GM12878 (cell line): ENCODE measurements around the gene MYO1D. TPM values are rescaled to one million over a fixed set of nuclear protein-coding genes. Genes with fewer than 3 reads are reported as not detected.

Source experiments
- ATAC-seq: fragments of 200-7000 bp; cut with Tn5 transposase; 3 replicates; pipeline ENCODE4 v1.9.1; 2020; ENCODE audit warnings: mild to moderate bottlenecking, moderate library complexity
- BruUV-seq: library from RNA; stranded (reverse); fragments of 400-500 nt; replicated peaks from 2 replicates; lab custom pipeline; 2021; lab: Mats Ljungman, UMichigan
- CTCF ChIA-PET: fragments of 300-600 bp; sonication (Branson Sonifier 250); formaldehyde crosslinking; extraction: SDS; loops from one replicate; lab custom pipeline; 2021; ENCODE audit warnings: inconsistent platforms; lab: Yijun Ruan, JAX
- POLR2A ChIA-PET: fragments of 350-600 bp; formaldehyde crosslinking; extraction: SDS; loops from one replicate; lab custom pipeline; 2021; ENCODE audit warnings: inconsistent platforms; lab: Charles Lee
- RAD21 ChIA-PET: fragments of 300-600 bp; sonication (Branson Sonifier 250); formaldehyde crosslinking; loops from one replicate; lab custom pipeline; 2023; ENCODE audit warnings: antibody characterized with exemption; ENCODE audit not compliant: unreplicated experiment; lab: Charles Lee
- SMC1A ChIA-PET: fragments of 300-600 bp; sonication (Branson Sonifier 250); formaldehyde crosslinking; loops from one replicate; lab custom pipeline; 2023; ENCODE audit not compliant: unreplicated experiment, uncharacterized antibody; lab: Charles Lee
- DNase-seq: peaks from one replicate; pipeline ENCODE4 v3.0.0-alpha.2; 2011; ENCODE audit warnings: low read depth, low spot score
- FAIRE-seq: peaks from 3 replicates; lab custom pipeline; 2011; peaks lifted over from hg19 to GRCh38; lab: Jason Lieb, UNC
- H2AFZ ChIP-seq: 2 replicates; pipeline ENCODE4 v1.6.0; 2011; ENCODE audit warnings: low read depth, low read length, control low read depth; ENCODE audit not compliant: control insufficient read depth
- H3K27ac ChIP-seq: 2 replicates; pipeline ENCODE4 v1.5.1; 2011; ENCODE audit warnings: control low read depth; ENCODE audit not compliant: control insufficient read depth, insufficient read depth
- H3K27me3 ChIP-seq, 2 experiments: replicated peaks in 1 of 2; 2 replicates each; pipeline versions ENCODE4 v1.6.0 to v1.6.1; 2011; ENCODE audit warnings: low read length in 1 of 2; ENCODE audit not compliant: control insufficient read depth in 2 of 2, insufficient read depth in 2 of 2
- H3K36me3 ChIP-seq, 2 experiments: 2 replicates each; pipeline ENCODE4 v1.5.1; 2011; ENCODE audit warnings: low read length in 1 of 2; ENCODE audit not compliant: control insufficient read depth in 2 of 2, insufficient read depth in 2 of 2
- H3K4me1 ChIP-seq: 2 replicates; pipeline ENCODE4 v1.6.1; 2011; ENCODE audit warnings: mild to moderate bottlenecking, low read length, moderate library complexity, mixed read lengths; ENCODE audit not compliant: control insufficient read depth, insufficient read depth
- H3K4me2 ChIP-seq: 2 replicates; pipeline ENCODE4 v1.6.0; 2011; ENCODE audit warnings: control low read depth; ENCODE audit not compliant: control insufficient read depth, insufficient read depth
- H3K4me3 ChIP-seq: fragments of 200-600 bp; sonication (generic); 2 replicates; pipeline ENCODE4 v1.5.1; 2016
- H3K79me2 ChIP-seq: 2 replicates; pipeline ENCODE4 v1.6.0; 2011; ENCODE audit warnings: low read length; ENCODE audit not compliant: control insufficient read depth, insufficient read depth
- H3K9ac ChIP-seq: 2 replicates; pipeline ENCODE4 v1.8.0; 2011; ENCODE audit warnings: low read length, control low read depth, mixed read lengths; ENCODE audit not compliant: control insufficient read depth, insufficient read depth
- H3K9me3 ChIP-seq: replicated peaks from 3 replicates; pipeline ENCODE4 v1.5.1; 2011; ENCODE audit warnings: mild to moderate bottlenecking, low read length; ENCODE audit not compliant: control insufficient read depth, insufficient read depth
- H4K20me1 ChIP-seq: 2 replicates; pipeline ENCODE4 v1.6.0; 2011; ENCODE audit not compliant: control insufficient read depth, insufficient read depth
- BACH1 ChIP-seq: fragments of 450-650 bp; IDR thresholded peaks from 2 replicates; pipeline ENCODE4 v1.6.1; 2017; ENCODE audit warnings: mild to moderate bottlenecking, borderline replicate concordance
- BCL11A ChIP-seq: IDR thresholded peaks from 2 replicates; pipeline ENCODE4 v1.6.1; 2011; ENCODE audit warnings: low read depth, low read length
- CUX1 ChIP-seq: IDR thresholded peaks from 2 replicates; pipeline ENCODE4 v1.6.1; 2012; ENCODE audit warnings: improper control_type of control experiment, low read depth, low read length; ENCODE audit not compliant: insufficient replicate concordance
- ELK1 ChIP-seq: IDR thresholded peaks from 2 replicates; pipeline ENCODE4 v1.6.1; 2012; ENCODE audit warnings: low read depth, low read length, improper control_type of control experiment
- EZH2 ChIP-seq: IDR thresholded peaks from 2 replicates; pipeline ENCODE4 v1.6.1; 2012; ENCODE audit warnings: low read depth, mild to moderate bottlenecking, control low read depth, inconsistent platforms, low read length, borderline replicate concordance; ENCODE audit not compliant: control insufficient read depth
- FOS ChIP-seq: IDR thresholded peaks from 3 replicates; pipeline ENCODE4 v1.6.1; 2011; ENCODE audit warnings: borderline replicate concordance; ENCODE audit not compliant: insufficient read length; ENCODE audit errors: extremely low read depth
- FOXM1 ChIP-seq: IDR thresholded peaks from 2 replicates; pipeline ENCODE4 v1.6.1; 2012; ENCODE audit warnings: low read depth, mild to moderate bottlenecking, inconsistent platforms, low read length, moderate library complexity
- IKZF2 ChIP-seq, 2 experiments: fragments of 450-650 bp; IDR thresholded peaks; 2 replicates each; pipeline ENCODE4 v1.6.1; 2017; ENCODE audit warnings: mild to moderate bottlenecking in 2 of 2, moderate library complexity in 2 of 2
- KDM1A ChIP-seq: fragments of 200-600 bp; sonication (generic); IDR thresholded peaks from 2 replicates; pipeline ENCODE4 v1.6.1; 2016; ENCODE audit warnings: borderline replicate concordance
- MTA3 ChIP-seq: IDR thresholded peaks from 2 replicates; pipeline ENCODE4 v1.6.1; 2012; ENCODE audit warnings: low read length, inconsistent platforms, borderline replicate concordance
- NR2C2 ChIP-seq: IDR thresholded peaks from 2 replicates; pipeline ENCODE4 v1.6.1; 2011; ENCODE audit warnings: borderline replicate concordance, low read depth; ENCODE audit not compliant: control insufficient read depth, insufficient read length
- RAD51 ChIP-seq: fragments of 450-650 bp; IDR thresholded peaks from 2 replicates; pipeline ENCODE4 v1.6.1; 2016; ENCODE audit warnings: moderate library complexity, mild to moderate bottlenecking, inconsistent platforms
- USF2 ChIP-seq: IDR thresholded peaks from 2 replicates; pipeline ENCODE4 v1.6.1; 2011; ENCODE audit warnings: low read depth, low read length, improper control_type of control experiment, borderline replicate concordance
- WRNIP1 ChIP-seq: IDR thresholded peaks from 2 replicates; pipeline ENCODE4 v1.6.1; 2011; ENCODE audit warnings: low read depth, low read length, improper control_type of control experiment, borderline replicate concordance
- WGBS: methylation state at CpG from one replicate; pipeline ENCODE4 v1.1.6; 2016; ENCODE audit warnings: low lambda C conversion rate; ENCODE audit not compliant: insufficient replicate concordance, insufficient coverage; ENCODE audit errors: missing lambda C conversion rate; 5-methylcytosine and 5-hydroxymethylcytosine counted together
- in situ Hi-C: fragments of 300-500 bp; cut with MboI; formaldehyde crosslinking; loops from 9 replicates; pipeline ENCODE4 v1.14.3; 2018; ENCODE audit warnings: mixed read lengths
- intact Hi-C: fragments of 100-400 bp; cut with micrococcal nuclease; formaldehyde crosslinking; loops from one replicate; pipeline ENCODE4 v1.14.2; 2022; ENCODE audit not compliant: unreplicated experiment
- polyA plus RNA-seq, 11 experiments: library from polyadenylated mRNA; depleted of rRNA in 4 of 11; unstranded in 6 of 11; stranded (reverse) in 5 of 11; fragments of >200 nt; fragmentation: Nextera tagmentation in 4 of 11; fragmentation: Illumina TruSeq in 1 of 11; extraction: Ambion mirVana in 4 of 11; extraction: Trizol in 1 of 11; gene quantifications; 1 replicate in 1 of 11; 2 replicates in 10 of 11; pipeline versions ENCODE4 v1.2.1 to v1.2.3, GENCODE V29; 2011 to 2016; ENCODE audit warnings: inconsistent platforms in 2 of 11, missing spikeins in 2 of 11, low read depth in 1 of 11
- total RNA-seq, 4 experiments: library from RNA; depleted of rRNA in 3 of 4; stranded (reverse); fragments of >200 nt in 3 of 4; fragmentation: Illumina TruSeq in 1 of 4; extraction: Trizol in 1 of 4; gene quantifications; 2 replicates each; pipeline versions ENCODE4 v1.2.1 to v1.2.3, GENCODE V29; 2013 to 2021
- TF ChIP-seq, protein P1 (sequence below): IDR thresholded peaks from 2 replicates; pipeline ENCODE4 v1.6.1; 2011; ENCODE audit warnings: low read depth, mild to moderate bottlenecking, low read length, moderate library complexity, borderline replicate concordance; ENCODE audit errors: extremely low read depth

Gene MYO1D
- total and polyA plus RNA-seq, 10 of the 15 experiments (the other 5 are each of a cell fraction or from before 2014, with no cell fraction given) = 1.8 to 37.7 (median 25.4) TPM

GRCh38 chr17:32840241-32840640 lies 36.7 kb downstream of the MYO1D start:
- no peaks in the 10 kb centered on the region for H4K20me1 ChIP-seq
- intact Hi-C loops = no loop called here
- TF ChIP-seq WRNIP1 (no peak), IKZF2 (IDR thresholded peaks at IDR 0.05) (no peak), ELK1 (no peak), FOS (no peak), RAD51 (no peak), CUX1 (no peak), USF2 (no peak), FOXM1 (no peak), KDM1A (no peak), NR2C2 (no peak), BACH1 (no peak), MTA3 (no peak), BCL11A (no peak), EZH2 (no peak)
- TF ChIP-seq, protein P1, sequence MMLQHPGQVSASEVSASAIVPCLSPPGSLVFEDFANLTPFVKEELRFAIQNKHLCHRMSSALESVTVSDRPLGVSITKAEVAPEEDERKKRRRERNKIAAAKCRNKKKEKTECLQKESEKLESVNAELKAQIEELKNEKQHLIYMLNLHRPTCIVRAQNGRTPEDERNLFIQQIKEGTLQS = no peak
- WGBS = 81% methylated on average over 4 of the region's 4 CpGs
- no peak for DNase-seq
- no peak overlapping the region for H2AFZ ChIP-seq
- in situ Hi-C loops = no loop called here
- no TSS peak for BruUV-seq
- peaks cover 12% of the 10 kb centered on the region; the same call in 1 of the 2 replicates for H3K4me1 ChIP-seq
- no peaks in the 10 kb centered on the region for H3K36me3 ChIP-seq
- RAD21 ChIA-PET = no interaction called here
- no peaks in the 10 kb centered on the region for H3K9me3 ChIP-seq
- POLR2A ChIA-PET = no interaction called here
- H3K9ac ChIP-seq = no peak overlapping the region
- no peak overlapping the region for H3K4me3 ChIP-seq
- no peak overlapping the region for H3K4me2 ChIP-seq
- no peaks in the 10 kb centered on the region; the same call in 1 of the 2 replicates for H3K79me2 ChIP-seq
- ATAC-seq = no peak
- SMC1A ChIA-PET = interaction anchor here (0.6 to 1.3 kb wide), 4 partner anchors 20 to 58 kb away, joined by 3 to 4 read pairs (median 3); no protein-coding TSS in a partner anchor
- no peaks in the 10 kb centered on the region for H3K27me3 ChIP-seq
- no peak overlapping the region for H3K27ac ChIP-seq
- CTCF ChIA-PET = no interaction called here
- FAIRE-seq = no peak
